ENCODE data around the gene MYLK2.

MYLK2 gene

DNA sequence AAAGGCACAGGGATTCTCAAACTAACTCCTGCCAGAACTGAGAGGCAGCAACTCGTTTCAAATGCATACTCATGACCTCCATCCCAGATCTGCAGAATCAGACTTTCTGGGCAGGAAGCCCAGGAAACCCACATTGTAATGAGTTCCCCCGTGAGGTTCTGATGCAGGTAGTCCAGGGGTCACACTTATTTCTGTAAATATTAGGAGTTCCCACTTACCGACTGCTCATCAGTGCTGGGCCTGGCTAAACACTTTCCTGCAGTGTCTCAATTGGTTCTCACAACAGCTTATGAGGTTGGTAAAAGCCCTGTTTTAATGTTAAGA, 39.6 kb downstream of the MYLK2 start:
- no peak for DNase-seq

DNA sequence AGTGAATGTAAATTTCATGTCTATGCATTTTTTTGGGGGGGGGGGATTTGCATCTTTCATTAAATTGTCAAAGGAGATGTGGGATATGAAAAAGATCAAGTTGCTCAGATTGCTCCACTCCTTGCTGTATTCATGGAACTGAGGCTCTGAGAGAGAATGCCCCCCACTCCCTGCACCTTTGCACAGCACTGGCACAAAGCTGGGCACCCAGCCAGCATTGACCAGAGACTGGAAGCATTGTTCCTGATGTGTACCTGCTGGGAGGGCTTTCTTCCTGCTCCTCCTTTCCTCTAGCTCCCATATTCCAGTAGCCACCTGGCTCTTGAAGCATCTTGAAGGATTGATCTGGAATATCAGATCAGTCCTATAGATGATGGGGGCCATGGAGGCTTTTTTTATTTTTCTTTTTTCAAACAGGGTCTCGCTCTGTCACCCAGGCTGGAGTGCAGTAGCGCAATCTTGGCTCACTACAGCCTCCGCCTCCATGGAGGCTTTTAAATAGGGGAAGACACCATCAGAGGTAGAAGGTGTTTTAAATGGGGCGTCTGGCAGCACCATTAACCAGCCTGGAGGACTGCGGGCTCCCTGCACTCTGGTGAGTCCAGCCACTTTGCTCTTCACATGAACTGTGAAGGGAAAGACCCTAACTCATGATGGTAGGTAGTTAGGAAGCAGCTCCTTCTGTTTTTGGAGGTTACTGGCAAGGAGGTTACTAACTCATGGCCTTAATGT, 40.3 kb downstream of the MYLK2 start:
- no peak for DNase-seq

GRCh38 chr20:31859998-31860380, 40.8 kb downstream of the MYLK2 start:
- DNase-seq = no peak

GRCh38 chr20:31860390-31861134, 41.4 kb downstream of the MYLK2 start:
- no peak for DNase-seq

GRCh38 chr20:31861135-31861384, 41.9 kb downstream of the MYLK2 start:
- no peak for DNase-seq

GRCh38 chr20:31861385-31862156, 42.4 kb downstream of the MYLK2 start:
- DNase-seq = peak; percentile 77

- DNase-seq = no peak
Observed at GRCh38 chr20:31862157-31862470, 43.0 kb downstream of the MYLK2 start.

DNA sequence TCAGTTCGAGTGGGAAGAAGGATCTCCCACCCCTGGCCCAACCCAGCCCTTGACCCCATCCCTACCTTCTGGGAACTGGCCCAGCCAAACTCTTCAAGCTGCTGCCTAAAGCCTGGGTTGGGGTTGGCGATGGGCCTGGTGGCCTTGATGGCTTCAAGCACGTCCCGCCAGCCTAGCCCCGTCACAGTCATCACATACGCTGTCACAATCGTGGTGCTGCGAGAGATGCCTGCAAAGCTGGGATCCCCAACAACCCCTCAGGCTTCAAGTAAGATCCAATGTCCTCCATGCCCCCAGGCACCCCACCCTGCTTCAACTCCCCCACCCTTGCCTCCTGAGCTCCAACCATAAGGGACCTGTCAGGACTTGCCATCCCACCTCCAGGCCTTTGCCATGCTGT, 43.4 kb downstream of the MYLK2 start:
- no peak for DNase-seq

DNA sequence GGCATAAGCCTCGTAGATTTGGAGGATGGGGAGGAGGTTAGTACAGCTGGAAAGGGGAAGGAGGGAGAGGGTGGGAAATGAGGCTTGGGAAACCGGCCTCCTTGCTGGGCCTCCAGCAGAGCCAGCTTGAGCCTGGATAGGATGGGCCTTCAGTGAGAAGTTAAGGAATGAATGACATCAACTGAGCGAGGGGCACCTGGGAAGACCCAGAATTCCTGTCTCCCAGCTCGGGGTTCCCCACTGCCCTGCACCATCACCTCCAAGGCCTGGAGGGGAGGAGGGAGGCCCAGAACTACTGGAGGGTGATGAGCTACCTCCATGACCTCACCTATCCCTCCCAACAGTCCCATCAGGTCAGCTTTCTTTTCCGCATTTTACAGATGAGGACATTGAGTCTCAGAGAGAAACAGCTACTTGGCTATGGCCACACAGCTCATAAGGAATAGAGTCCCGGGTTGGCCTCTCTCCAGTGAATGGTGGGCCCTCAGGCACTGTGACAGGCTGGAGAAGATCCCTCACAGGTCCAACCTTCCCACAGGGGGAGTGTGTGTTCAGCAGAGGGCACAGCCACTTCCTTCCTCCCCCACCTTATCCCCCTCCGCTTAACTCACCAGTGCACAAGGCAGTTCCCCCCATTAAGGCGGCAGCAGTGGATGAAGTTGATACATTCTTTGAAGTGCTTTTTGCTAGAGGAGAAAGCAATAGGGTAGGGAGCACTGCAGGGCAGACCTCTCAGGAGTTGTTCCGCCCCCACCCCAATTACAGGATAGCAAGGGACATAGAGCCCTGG, 44.3 kb downstream of the MYLK2 start:
- no peak for DNase-seq

DNA sequence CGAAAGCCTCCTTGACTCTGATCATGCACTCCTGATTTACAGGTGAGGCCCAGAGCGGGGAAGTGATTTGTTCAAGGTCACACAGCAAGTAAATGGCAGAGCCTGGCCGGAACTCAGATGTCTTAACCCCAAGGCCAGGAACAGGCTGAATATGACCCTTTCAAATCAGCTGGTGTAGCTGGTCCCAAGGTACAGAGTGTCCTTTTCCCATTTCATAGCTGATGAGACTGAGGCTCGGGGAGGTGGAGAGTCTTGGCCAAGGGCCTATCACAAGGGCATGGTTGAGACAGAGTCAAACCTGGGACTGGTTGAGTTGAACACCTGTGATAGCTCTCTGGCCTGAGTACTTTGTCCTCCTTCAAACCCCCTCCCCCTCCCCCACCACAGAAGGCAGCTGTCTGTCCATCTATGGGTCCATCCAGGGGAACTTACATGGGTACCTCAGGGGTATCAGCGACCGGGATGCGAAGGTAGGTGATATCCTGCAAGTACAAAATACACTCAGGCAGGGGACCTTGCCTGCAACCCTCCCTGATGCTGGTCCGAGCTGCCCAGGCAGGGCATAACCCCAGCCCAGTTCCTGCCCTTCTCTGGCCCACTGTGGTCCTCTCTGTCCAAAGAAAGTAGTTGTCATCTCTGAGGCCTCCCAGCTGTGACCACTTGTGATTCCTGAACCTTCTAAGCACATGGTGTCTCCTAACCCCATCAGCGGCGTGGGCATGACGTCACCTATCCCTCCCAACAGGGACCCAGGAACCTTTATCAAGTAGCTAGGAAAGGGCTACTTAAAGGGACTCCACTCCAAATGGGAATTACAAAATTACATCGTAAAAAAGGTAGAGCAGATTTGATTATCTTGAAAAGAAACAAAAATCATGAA, 45.6 kb downstream of the MYLK2 start:
- DNase-seq = no peak

GRCh38 chr20:31866221-31866620, 47.1 kb downstream of the MYLK2 start:
- DNase-seq = no peak

DNA sequence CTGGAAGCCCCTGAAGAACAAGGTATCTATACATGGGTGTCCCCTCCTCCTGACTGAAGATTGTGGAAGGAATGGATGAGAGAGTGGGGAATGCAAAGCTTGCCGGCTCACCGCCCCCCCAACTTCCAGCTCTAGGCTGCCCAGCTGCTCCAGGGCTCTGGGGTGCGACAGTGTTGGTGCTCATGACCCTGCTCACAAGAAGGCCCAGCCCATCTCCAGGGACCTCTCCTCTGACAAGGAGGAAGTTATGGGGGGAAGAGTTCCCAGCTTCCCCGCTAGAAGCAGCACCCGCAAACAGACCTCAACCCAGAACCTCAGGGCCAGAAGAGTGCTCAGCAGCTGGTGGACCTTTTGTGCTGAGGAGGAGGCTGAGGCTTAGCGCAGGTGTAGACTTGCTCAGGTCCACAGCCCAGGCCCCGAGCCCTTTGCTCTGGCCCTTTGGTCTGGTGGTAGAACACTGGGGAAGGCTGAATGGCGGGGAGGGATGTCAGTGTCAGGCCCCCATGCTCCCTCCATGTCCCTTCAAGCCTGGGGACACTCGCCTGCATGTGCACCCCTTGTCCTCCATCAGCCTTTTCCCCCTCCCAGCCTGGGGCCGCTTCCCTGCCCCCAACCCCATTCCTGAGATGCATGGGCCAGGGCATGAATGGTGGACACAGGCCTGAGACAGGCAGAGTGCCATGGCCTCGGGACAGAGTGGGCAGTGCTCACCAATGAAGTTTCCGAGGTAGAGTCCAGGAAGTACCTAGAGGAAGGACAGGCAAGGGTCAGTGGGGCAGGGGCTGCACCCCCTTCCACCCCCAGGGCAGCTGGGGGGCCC, 49.9 kb downstream of the MYLK2 start:
- DNase-seq = no peak

DNA sequence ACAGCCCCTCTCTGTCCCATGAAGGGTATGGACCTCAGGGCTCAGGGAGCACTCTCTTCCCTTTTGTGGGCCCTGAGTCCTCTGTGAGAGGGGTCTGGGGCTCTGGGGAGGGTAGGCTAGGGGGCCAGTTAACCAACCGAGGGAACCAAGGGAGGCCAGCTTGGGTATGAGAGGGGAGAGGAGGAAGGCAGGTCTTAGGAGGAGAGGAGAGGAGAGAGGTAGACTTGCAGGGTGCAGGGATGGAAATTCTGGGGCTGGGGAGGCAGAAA, 50.5 kb downstream of the MYLK2 start:
- DNase-seq = no peak

DNA sequence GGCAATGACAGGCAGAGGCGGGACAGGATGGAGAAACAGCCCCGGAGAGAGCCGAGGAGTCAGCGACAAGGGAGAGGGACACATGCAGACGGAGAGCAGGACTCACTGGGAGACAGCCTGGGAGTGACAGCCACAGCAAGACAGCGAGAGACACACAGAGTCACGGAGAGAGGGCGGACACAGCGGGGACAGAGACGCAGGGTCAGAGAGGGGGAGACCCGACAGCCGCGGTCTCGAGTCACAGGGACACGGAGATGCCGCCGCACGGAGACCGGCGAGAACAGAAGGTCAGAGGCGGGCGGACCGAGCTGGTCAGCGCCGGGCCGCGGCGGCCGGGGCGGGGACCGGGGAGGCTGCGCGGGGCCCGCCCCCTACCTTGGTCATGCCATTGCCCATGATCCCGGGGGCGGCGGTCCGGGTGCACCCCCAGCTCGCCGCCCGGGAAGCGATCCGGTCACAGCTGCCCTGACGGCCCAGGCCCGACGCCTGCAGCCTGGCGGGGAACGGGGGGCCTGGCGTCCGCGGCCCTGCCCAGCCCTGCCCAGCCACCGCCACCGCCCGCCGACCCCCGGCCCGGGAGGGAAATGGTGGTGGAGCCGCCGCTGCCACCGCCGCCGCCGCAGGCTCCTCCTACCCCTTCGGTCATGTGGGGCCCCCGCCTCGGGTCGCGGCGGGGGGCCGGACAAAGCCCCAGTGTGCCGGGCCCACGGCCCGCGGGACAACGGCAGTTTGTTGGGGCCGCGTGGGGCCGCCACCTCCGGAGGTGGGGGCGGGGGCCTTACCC, 51.0 kb downstream of the MYLK2 start, which contains the start of the genes DUSP15 and TTLL9:
DUSP15 (minus strand) TSS at position 586 of the 784 bp plus-strand sequence; CDS start at position 396, 190 bp downstream.
TTLL9 (plus strand) TSS at position 693 of the 784 bp plus-strand sequence. CDS start 493 bp downstream, outside the sequence.
- no peak for DNase-seq

DNA sequence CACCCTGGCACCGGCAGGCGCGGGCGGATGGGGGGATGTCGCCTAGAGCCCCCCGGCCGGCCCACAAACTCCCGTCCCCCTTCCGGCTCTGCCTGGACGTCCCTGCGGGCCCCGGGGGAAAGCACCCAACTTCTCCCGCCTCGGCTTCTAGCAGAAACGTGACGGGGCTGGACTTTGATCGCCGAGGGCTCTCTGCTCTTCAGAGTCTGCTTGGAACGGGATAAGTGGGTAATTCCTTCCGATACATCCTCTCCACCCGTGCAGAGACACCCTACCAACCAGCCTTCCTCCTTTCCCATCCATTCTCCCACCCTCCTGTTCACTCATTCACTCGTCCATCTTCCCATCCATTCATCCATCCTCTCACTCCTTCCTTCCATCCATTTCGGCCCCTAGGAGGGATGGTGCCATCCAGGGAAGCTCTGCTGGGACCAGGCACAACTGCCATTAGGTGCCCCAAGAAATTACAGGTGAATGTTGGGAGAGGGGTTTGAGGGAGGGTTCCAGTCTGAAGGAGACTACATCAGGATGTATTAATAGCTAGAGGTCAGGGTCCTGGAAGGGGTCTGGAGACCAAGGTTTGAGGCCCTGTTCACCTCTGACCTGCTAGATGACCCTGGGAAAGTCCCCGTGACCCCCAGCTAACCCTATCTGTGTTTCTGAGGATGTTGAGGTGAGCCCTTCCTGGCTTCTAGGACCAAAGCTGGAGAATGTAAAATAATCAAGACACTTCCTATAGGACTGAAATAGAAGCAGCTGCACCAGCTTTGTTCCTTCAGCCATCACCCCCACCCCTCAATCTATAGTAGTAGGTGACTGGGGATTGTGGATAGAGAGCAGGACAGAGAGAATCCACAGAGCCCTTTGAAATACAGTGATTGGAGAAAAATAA, 51.8 kb downstream of the MYLK2 start:
- no peak for DNase-seq

DNA sequence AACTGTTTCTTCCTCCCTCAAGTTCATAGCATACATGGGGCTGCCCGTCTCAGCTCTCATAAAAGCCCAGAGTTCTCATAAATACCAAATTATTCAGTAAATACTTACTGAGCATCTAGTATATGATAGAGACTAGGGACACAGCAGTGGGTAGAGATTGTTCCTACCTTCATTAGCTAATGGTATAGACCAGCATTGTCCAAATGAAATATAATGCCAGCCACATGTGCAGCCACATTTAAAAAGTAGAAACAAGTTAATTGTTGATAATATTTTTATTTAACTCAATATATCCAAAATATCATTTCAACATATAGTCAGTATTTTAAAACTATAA, 52.4 kb downstream of the MYLK2 start:
- no peak for DNase-seq

GRCh38 chr20:31872406-31872805, 53.2 kb downstream of the MYLK2 start:
- no peak for DNase-seq

DNA sequence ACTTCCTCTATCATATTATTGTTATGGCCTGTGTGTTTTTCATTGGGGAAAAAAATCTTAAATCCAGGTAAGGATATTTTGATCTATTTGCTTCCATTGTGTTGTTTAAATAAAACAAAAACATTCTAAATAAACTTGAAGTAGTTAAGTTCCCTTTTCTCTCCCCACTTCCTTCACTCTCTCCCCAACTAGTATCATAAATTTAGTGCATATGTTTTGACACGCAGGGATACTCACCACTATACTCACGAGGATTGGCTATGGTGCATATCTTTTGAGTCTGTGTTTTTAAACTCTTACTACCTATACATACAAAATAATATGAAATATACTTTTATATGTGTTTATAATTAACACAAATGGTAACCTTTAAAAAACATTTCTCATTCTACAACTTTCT, 56.5 kb downstream of the MYLK2 start:
- no peak for DNase-seq

GRCh38 chr20:31877684-31878083, 58.5 kb downstream of the MYLK2 start:
- no peak for DNase-seq

Data from CD4-positive, alpha-beta T cell treated with Interferon gamma for 1 hour (primary cell).